ACC112 (cell line): ENCODE data around the gene TPP1.

ENCODE experiments used
- H2AFZ ChIP-seq: fragments of 200-600 bp; sonication (generic); one replicate; pipeline ENCODE4 v1.6.0; 2017; ENCODE audit warnings: antibody characterized with exemption, low read length; ENCODE audit not compliant: unreplicated experiment
- H3K27ac ChIP-seq: fragments of 200-600 bp; sonication (generic); 2 replicates; pipeline ENCODE4 v1.5.1; 2014; ENCODE audit warnings: low read depth, mild to moderate bottlenecking, antibody characterized with exemption, low read length, moderate library complexity
- H3K27me3 ChIP-seq: fragments of 200-600 bp; sonication (generic); 2 replicates; pipeline ENCODE4 v1.6.1; 2014; ENCODE audit warnings: mild to moderate bottlenecking, antibody characterized with exemption, low read length, moderate library complexity, mixed read lengths; ENCODE audit not compliant: insufficient read depth
- H3K36me3 ChIP-seq: fragments of 200-600 bp; sonication (generic); 2 replicates; pipeline ENCODE4 v1.6.1; 2016; ENCODE audit warnings: mild to moderate bottlenecking, antibody characterized with exemption, low read length, moderate library complexity, mixed read lengths; ENCODE audit not compliant: insufficient read depth
- H3K4me1 ChIP-seq: fragments of 200-600 bp; sonication (generic); one replicate; pipeline ENCODE4 v1.6.1; 2016; ENCODE audit warnings: low read length, mixed read lengths; ENCODE audit not compliant: insufficient read depth, unreplicated experiment, control insufficient read depth
- H3K4me3 ChIP-seq: fragments of 200-600 bp; sonication (generic); 2 replicates; pipeline ENCODE4 v1.5.1; 2014; ENCODE audit warnings: mild to moderate bottlenecking, low read depth, low read length
- H3K79me2 ChIP-seq: fragments of 200-600 bp; sonication (generic); one replicate; pipeline ENCODE4 v1.6.0; 2016; ENCODE audit warnings: low read length; ENCODE audit not compliant: control insufficient read depth, unreplicated experiment, insufficient read depth

The TPP1 gene

GRCh38 chr11:6617315-6617781 lies 1.9 kb downstream of the TPP1 start:
- Histone ChIP-seq H3K27me3 (no peaks in the 10 kb centered on the region), H3K79me2 (peaks cover 27% of the 10 kb centered on the region), H3K27ac (peak overlapping the region; percentile 62), H2AFZ (no peak overlapping the region), H3K4me3 (peak overlapping the region; percentile 88), H3K36me3 (peaks cover 20% of the 10 kb centered on the region; the same call in 1 of the 2 replicates), H3K4me1 (peaks cover 38% of the 10 kb centered on the region)

GRCh38 chr11:6616596-6617250 lies 2.5 kb downstream of the TPP1 start:
- Histone ChIP-seq H3K36me3 (peaks cover 20% of the 10 kb centered on the region; the same call in 1 of the 2 replicates), H3K79me2 (peaks cover 27% of the 10 kb centered on the region), H3K27ac (peak overlapping the region; percentile 28), H3K4me3 (peak overlapping the region; percentile 88; the same call in 1 of the 2 replicates), H3K4me1 (peaks cover 38% of the 10 kb centered on the region), H2AFZ (no peak overlapping the region), H3K27me3 (no peaks in the 10 kb centered on the region)

GRCh38 chr11:6615882-6616585 lies 3.2 kb downstream of the TPP1 start:
- H3K27ac ChIP-seq = peak overlapping the region; percentile 28; the same call in 1 of the 2 replicates
- no peak overlapping the region for H2AFZ ChIP-seq
- no peaks in the 10 kb centered on the region for H3K27me3 ChIP-seq
- peaks cover 40% of the 10 kb centered on the region for H3K4me1 ChIP-seq
- H3K79me2 ChIP-seq = peaks cover 33% of the 10 kb centered on the region
- H3K4me3 ChIP-seq = no peak overlapping the region
- H3K36me3 ChIP-seq = peaks cover 20% of the 10 kb centered on the region; the same call in 1 of the 2 replicates

GRCh38 chr11:6615046-6615445 lies 4.2 kb downstream of the TPP1 start:
- Histone ChIP-seq H2AFZ (no peak overlapping the region), H3K36me3 (peaks cover 24% of the 10 kb centered on the region; the same call in 1 of the 2 replicates), H3K4me3 (no peak overlapping the region), H3K4me1 (peaks cover 46% of the 10 kb centered on the region), H3K27me3 (no peaks in the 10 kb centered on the region), H3K79me2 (peaks cover 41% of the 10 kb centered on the region), H3K27ac (no peak overlapping the region)

GRCh38 chr11:6614446-6614845 lies 4.8 kb downstream of the TPP1 start:
- H3K27ac ChIP-seq = no peak overlapping the region
- H3K27me3 ChIP-seq = no peaks in the 10 kb centered on the region
- H3K36me3 ChIP-seq = peaks cover 30% of the 10 kb centered on the region; the same call in 1 of the 2 replicates
- no peak overlapping the region for H3K4me3 ChIP-seq
- peaks cover 44% of the 10 kb centered on the region for H3K79me2 ChIP-seq
- peaks cover 43% of the 10 kb centered on the region for H3K4me1 ChIP-seq
- H2AFZ ChIP-seq = no peak overlapping the region

- Histone ChIP-seq H3K36me3 (peaks cover 35% of the 10 kb centered on the region; the same call in 1 of the 2 replicates), H3K27me3 (no peaks in the 10 kb centered on the region), H3K79me2 (peaks cover 46% of the 10 kb centered on the region), H3K4me1 (peaks cover 52% of the 10 kb centered on the region), H3K27ac (peak overlapping the region; percentile 90), H2AFZ (no peak overlapping the region), H3K4me3 (no peak overlapping the region)
Observed at GRCh38 chr11:6613496-6613895, 5.7 kb downstream of the TPP1 start.

- H3K4me3 ChIP-seq = peak within 1 kb of the TSS; percentile 82
- H2AFZ ChIP-seq = peak within 1 kb of the TSS; percentile 72
- H3K79me2 ChIP-seq = peaks cover 48% of the 10 kb centered on the region
- no peaks in the 10 kb centered on the region for H3K27me3 ChIP-seq
- H3K27ac ChIP-seq = peak within 1 kb of the TSS; percentile 90
- peaks cover 42% of the 10 kb centered on the region; the same call in 1 of the 2 replicates for H3K36me3 ChIP-seq
- peaks cover 54% of the 10 kb centered on the region for H3K4me1 ChIP-seq
Observed at GRCh38 chr11:6612213-6613041, 6.8 kb downstream of the TPP1 start, which contains the start of gene TAF10. Gene TAF10, minus strand, starts transcription at chr11:6612216. Its CDS starts 27 bp downstream, at chr11:6612189.

- peaks cover 45% of the 10 kb centered on the region; the same call in 1 of the 2 replicates for H3K36me3 ChIP-seq
- H3K27ac ChIP-seq = peak overlapping the region; percentile 90
- H2AFZ ChIP-seq = no peak overlapping the region
- peak overlapping the region; percentile 82 for H3K4me3 ChIP-seq
- peaks cover 52% of the 10 kb centered on the region for H3K4me1 ChIP-seq
- H3K27me3 ChIP-seq = no peaks in the 10 kb centered on the region
- H3K79me2 ChIP-seq = peaks cover 48% of the 10 kb centered on the region
Observed at GRCh38 chr11:6611963-6612212, 7.3 kb downstream of the TPP1 start.

- peak overlapping the region; percentile 90 for H3K27ac ChIP-seq
- no peak overlapping the region for H2AFZ ChIP-seq
Observed at GRCh38 chr11:6611092-6611962, 7.9 kb downstream of the TPP1 start.

More at GRCh38 chr11:6611092-6611962, 7.9 kb downstream of the TPP1 start:
- peak overlapping the region; percentile 82 for H3K4me3 ChIP-seq
- peaks cover 45% of the 10 kb centered on the region; the same call in 1 of the 2 replicates for H3K36me3 ChIP-seq
- H3K27me3 ChIP-seq = no peaks in the 10 kb centered on the region
- H3K4me1 ChIP-seq = peaks cover 52% of the 10 kb centered on the region
- H3K79me2 ChIP-seq = peaks cover 49% of the 10 kb centered on the region
